Epithelial cell of proximal tubule (primary cell): Measurements from ENCODE around the gene GPR107. TPM values are rescaled to one million over a fixed set of nuclear protein-coding genes. Genes with fewer than 3 reads are reported as not detected.

Experiments used
- DNase-seq: peaks from one replicate; pipeline ENCODE4 v3.0.0-alpha.2; 2011; ENCODE audit warnings: low read depth
- H3K4me3 ChIP-seq: 2 replicates; pipeline ENCODE4 v1.5.1; 2011; ENCODE audit warnings: low read depth, mild to moderate bottlenecking, low read length
- CTCF ChIP-seq: conservative IDR thresholded peaks from 2 replicates; pipeline ENCODE4 v1.5.1; 2012; ENCODE audit warnings: low read depth, mild to moderate bottlenecking, low read length
- total RNA-seq: library from RNA; depleted of rRNA; stranded (reverse); fragments of >200 nt; gene quantifications from 2 replicates; pipeline ENCODE4 v1.2.3, GENCODE V29; 2015

GPR107 gene
- total RNA-seq, 1 donor from 2014 or later, result 13.5 TPM

GRCh38 chr9:130124085-130124860, 70.6 kb downstream of the GPR107 start:
- no peak for DNase-seq
- TF ChIP-seq CTCF, result no peak
- H3K4me3 ChIP-seq, result no peak overlapping the region

- no peak for TF ChIP-seq CTCF
- no peak for DNase-seq
- no peak overlapping the region for H3K4me3 ChIP-seq
Measured at GRCh38 chr9:130126721-130127433, 73.2 kb downstream of the GPR107 start.

GRCh38 chr9:130128251-130128650, 74.5 kb downstream of the GPR107 start:
- DNase-seq, result no peak
- H3K4me3 ChIP-seq, result no peak overlapping the region
- no peak for TF ChIP-seq CTCF

GRCh38 chr9:130128733-130129431, 75.2 kb downstream of the GPR107 start:
- TF ChIP-seq CTCF, result no peak
- peak; percentile 92 for DNase-seq
- no peak overlapping the region for H3K4me3 ChIP-seq

GRCh38 chr9:130129432-130130061, 75.8 kb downstream of the GPR107 start:
- TF ChIP-seq CTCF, result no peak
- no peak overlapping the region for H3K4me3 ChIP-seq
- DNase-seq, result no peak

- no peak for TF ChIP-seq CTCF
- DNase-seq, result no peak
- no peak overlapping the region for H3K4me3 ChIP-seq
Measured at GRCh38 chr9:130132746-130133145, 79.0 kb downstream of the GPR107 start.
